ENCODE results near the gene RPS5. TPM values are rescaled to one million over a fixed set of nuclear protein-coding genes. Genes with fewer than 3 reads are reported as not detected.

RPS5 gene
- total and polyA plus RNA-seq, 9 of the 15 experiments (the other 6 are each of a cell fraction or from before 2014, with no cell fraction given) = 1,228 to 3,570 (median 2,484) TPM

- H3K4me2 ChIP-seq (ENCODE audit: insufficient read depth, low read length) = no peak overlapping the region
- WGBS (ENCODE audit: insufficient coverage, low coverage, missing lambda C conversion rate) = 57% methylated on average over 18 of the region's 31 CpGs
- H3K36me3 ChIP-seq (ENCODE audit: control insufficient read depth, insufficient read depth, low read length) = no peaks in the 10 kb centered on the region
- no peak overlapping the region for H2AFZ ChIP-seq (ENCODE audit: low read depth, low read length)
- TF ChIP-seq ZBTB5 (IDR thresholded peaks at IDR 0.05) (no peak), ZBTB33 (CRISPR knock-in tag; IDR thresholded peaks at IDR 0.05) (0 out of 2 replicates have a peak, but pooled peaks have one; percentile 11)
- in situ Hi-C loops (cut with MboI) (no loop called here), intact Hi-C loops (cut with micrococcal nuclease) (no loop called here)
- no peaks in the 10 kb centered on the region for H4K20me1 ChIP-seq (replicated peaks; ENCODE audit: control insufficient read depth, insufficient read depth, low read length)
- no peaks in the 10 kb centered on the region for H3K27me3 ChIP-seq (ENCODE audit: control insufficient read depth in 2 of 2, insufficient read depth in 2 of 2, low read length in 2 of 2)
- BruUV-seq (replicated peaks) = no TSS peak
- H3K4me3 ChIP-seq = no peak overlapping the region
- H3K9ac ChIP-seq (ENCODE audit: insufficient read depth in 1 of 2, low read depth in 2 of 2, low read length in 2 of 2) = no peak overlapping the region
- FAIRE-seq = no peak
- no peak for ATAC-seq
- POLR2A ChIA-PET = no interaction called here
- no peaks in the 10 kb centered on the region for H3K79me2 ChIP-seq (ENCODE audit: control insufficient read depth, insufficient read depth, low read length)
- H3K9me3 ChIP-seq (replicated peaks; ENCODE audit: control insufficient read depth, insufficient read depth, low read depth, low read length) = peaks cover 5% of the 10 kb centered on the region; the same call in 1 of the 2 replicates
- H3K27ac ChIP-seq (ENCODE audit: extremely low read depth, low read depth, low read length) = no peak overlapping the region
- H3K9me1 ChIP-seq (ENCODE audit: control insufficient read depth, insufficient read depth, low read length) = no peaks in the 10 kb centered on the region
- peaks cover 0 to 12% of the 10 kb centered on the region in 2 experiments; a peak in 2 of 5 replicates for H3K4me1 ChIP-seq (replicated peaks in 1 of 2; ENCODE audit: control insufficient read depth in 2 of 2, insufficient read depth in 2 of 2, low read length in 2 of 2)
- CTCF ChIA-PET (ENCODE audit: low intra/inter-chr PET ratio) = no interaction called here
- DNase-seq (ENCODE audit: extremely low read depth in 1 of 4, low spot score in 3 of 4) = no peak
These were observed 53.5 kb downstream of the RPS5 start for GRCh38 chr19:58440556-58440955.
